Measurements from ENCODE around the gene CLEC10A. TPM values are rescaled to one million over a fixed set of nuclear protein-coding genes. Genes with fewer than 3 reads are reported as not detected.
A peak's percentile ranks its signal among the peaks of the same experiment; 100 is the strongest.
"Not testable (repeated sequence)": the region's sequence is repeated elsewhere in the genome, so short reads cannot be mapped to it uniquely, and the experiment has no call there.

CLEC10A gene
- total RNA-seq, 1 donor from 2014 or later = 12.6 TPM

GRCh38 chr17:7047566-7047965 is 32.5 kb downstream of the CLEC10A start:
- intact Hi-C loops (cut with DNase I) = no loop called here
- DNase-seq = no peak

GRCh38 chr17:7046725-7047397 is 33.2 kb downstream of the CLEC10A start:
- intact Hi-C loops (cut with DNase I); H3K36me3 ChIP-seq; H3K27me3 ChIP-seq; ATAC-seq; H3K9me3 ChIP-seq; DNase-seq: not testable (repeated sequence)
- Histone ChIP-seq H3K4me1 (peaks cover 37% of the 10 kb centered on the region), H3K27ac (peak overlapping the region; percentile 86), H3K4me3 (peak overlapping the region; percentile 49)

More at GRCh38 chr17:7047566-7047965, 32.5 kb downstream of the CLEC10A start:
- Histone ChIP-seq H3K27ac (no peak overlapping the region), H3K9me3 (no peaks in the 10 kb centered on the region), H3K4me3 (peak overlapping the region; percentile 49), H3K27me3 (no peaks in the 10 kb centered on the region), H3K36me3 (no peaks in the 10 kb centered on the region), H3K4me1 (peaks cover 32% of the 10 kb centered on the region)
- no peak for TF ChIP-seq CTCF (IDR thresholded peaks at IDR 0.05)
- no peak for ATAC-seq

- peaks cover 37% of the 10 kb centered on the region for H3K4me1 ChIP-seq
- DNase-seq (peak; percentile 94), ATAC-seq (peak; percentile 79)
- H3K36me3 ChIP-seq = no peaks in the 10 kb centered on the region
- no peaks in the 10 kb centered on the region for H3K9me3 ChIP-seq
- H3K27me3 ChIP-seq = no peaks in the 10 kb centered on the region
- intact Hi-C loops (cut with DNase I) = no loop called here
- H3K4me3 ChIP-seq = peak overlapping the region; percentile 49
- H3K27ac ChIP-seq = peak overlapping the region; percentile 86
- no peak for TF ChIP-seq CTCF (IDR thresholded peaks at IDR 0.05)
Observed at GRCh38 chr17:7046127-7046724, 33.8 kb downstream of the CLEC10A start.

GRCh38 chr17:7045492-7046126 is 34.4 kb downstream of the CLEC10A start:
- Histone ChIP-seq H3K4me3 (peak overlapping the region; percentile 49), H3K27ac (peak overlapping the region; percentile 86), H3K36me3 (no peaks in the 10 kb centered on the region), H3K27me3 (no peaks in the 10 kb centered on the region), H3K9me3 (no peaks in the 10 kb centered on the region), H3K4me1 (peaks cover 37% of the 10 kb centered on the region)
- intact Hi-C loops (cut with DNase I) = no loop called here
- peak; percentile 42 for ATAC-seq
- DNase-seq = no peak
- peak; percentile 81 for TF ChIP-seq CTCF (IDR thresholded peaks at IDR 0.05)

- TF ChIP-seq CTCF (IDR thresholded peaks at IDR 0.05) = no peak
- Histone ChIP-seq H3K4me1 (peaks cover 37% of the 10 kb centered on the region), H3K36me3 (no peaks in the 10 kb centered on the region), H3K27me3 (no peaks in the 10 kb centered on the region), H3K9me3 (no peaks in the 10 kb centered on the region), H3K4me3 (peak within 1 kb of the TSS; percentile 55), H3K27ac (peak within 1 kb of the TSS; percentile 86)
- DNase-seq (peak; percentile 83), ATAC-seq (peak; percentile 53)
- intact Hi-C loops (cut with DNase I) = no loop called here
Observed at GRCh38 chr17:7043497-7044198, 36.4 kb downstream of the CLEC10A start, which contains the start of gene SLC16A11. Gene SLC16A11 (minus strand): TSS chr17:7044092. CDS start chr17:7043513, 579 bp downstream.
